T-helper 1 cell treated with Interleukin-12 subunit alpha and Interleukin-12 subunit beta and Interleukin-4 antibody, amounts not matched to agents 30 μg/mL and 1 μg/mL, for 36 hours (primary cell): ENCODE data around the gene ANGPTL1.

Experiments
- H3K27ac Mint-ChIP-seq: one replicate; pipeline ENCODE4 v1.8.0; 2021; ENCODE audit warnings: mild to moderate bottlenecking, mixed read lengths
- H3K27me3 Mint-ChIP-seq: one replicate; pipeline ENCODE4 v1.8.0; 2021; ENCODE audit warnings: low read depth, mixed read lengths
- H3K36me3 Mint-ChIP-seq: one replicate; pipeline ENCODE4 v1.8.0; 2021; ENCODE audit warnings: low read depth, mixed read lengths
- H3K4me1 Mint-ChIP-seq: one replicate; pipeline ENCODE4 v1.8.0; 2021; ENCODE audit warnings: low read depth, mixed read lengths
- H3K4me3 Mint-ChIP-seq: one replicate; pipeline ENCODE4 v1.8.0; 2021; ENCODE audit warnings: mild to moderate bottlenecking, moderate library complexity, mixed read lengths
- H3K9me3 Mint-ChIP-seq: one replicate; pipeline ENCODE4 v1.8.0; 2021; ENCODE audit warnings: mixed read lengths

The ANGPTL1 gene, protein sequence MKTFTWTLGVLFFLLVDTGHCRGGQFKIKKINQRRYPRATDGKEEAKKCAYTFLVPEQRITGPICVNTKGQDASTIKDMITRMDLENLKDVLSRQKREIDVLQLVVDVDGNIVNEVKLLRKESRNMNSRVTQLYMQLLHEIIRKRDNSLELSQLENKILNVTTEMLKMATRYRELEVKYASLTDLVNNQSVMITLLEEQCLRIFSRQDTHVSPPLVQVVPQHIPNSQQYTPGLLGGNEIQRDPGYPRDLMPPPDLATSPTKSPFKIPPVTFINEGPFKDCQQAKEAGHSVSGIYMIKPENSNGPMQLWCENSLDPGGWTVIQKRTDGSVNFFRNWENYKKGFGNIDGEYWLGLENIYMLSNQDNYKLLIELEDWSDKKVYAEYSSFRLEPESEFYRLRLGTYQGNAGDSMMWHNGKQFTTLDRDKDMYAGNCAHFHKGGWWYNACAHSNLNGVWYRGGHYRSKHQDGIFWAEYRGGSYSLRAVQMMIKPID

DNA sequence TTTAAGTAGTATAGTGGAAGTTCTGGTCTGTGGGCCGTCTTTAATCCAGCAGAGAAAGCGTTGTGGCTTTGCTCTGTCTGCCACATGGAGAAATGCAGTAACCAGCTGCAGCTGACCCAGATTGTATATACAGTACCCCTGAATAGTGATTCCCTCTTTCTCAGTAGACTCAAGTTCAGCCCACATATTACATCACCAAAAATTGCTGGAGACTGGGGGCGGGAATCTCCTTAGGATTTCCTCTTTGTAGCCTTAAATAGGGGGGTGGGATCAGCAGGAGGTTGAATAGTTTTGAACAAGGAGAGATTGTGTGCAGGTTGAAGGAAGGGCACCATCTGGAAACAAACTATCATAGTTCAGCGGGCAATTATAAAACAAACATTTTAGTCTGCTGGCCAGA is at the start of gene ANGPTL1:
ANGPTL1 (minus strand) TSS at position 134 of the 400 bp plus-strand sequence. CDS start 5,301 bp downstream, outside the sequence.
- no peaks in the 10 kb centered on the region for H3K27me3 Mint-ChIP-seq
- H3K36me3 Mint-ChIP-seq: no peaks in the 10 kb centered on the region
- no peak within 1 kb of the TSS for H3K4me3 Mint-ChIP-seq
- no peaks in the 10 kb centered on the region for H3K9me3 Mint-ChIP-seq
- no peaks in the 10 kb centered on the region for H3K4me1 Mint-ChIP-seq
- no peak within 1 kb of the TSS for H3K27ac Mint-ChIP-seq

DNA sequence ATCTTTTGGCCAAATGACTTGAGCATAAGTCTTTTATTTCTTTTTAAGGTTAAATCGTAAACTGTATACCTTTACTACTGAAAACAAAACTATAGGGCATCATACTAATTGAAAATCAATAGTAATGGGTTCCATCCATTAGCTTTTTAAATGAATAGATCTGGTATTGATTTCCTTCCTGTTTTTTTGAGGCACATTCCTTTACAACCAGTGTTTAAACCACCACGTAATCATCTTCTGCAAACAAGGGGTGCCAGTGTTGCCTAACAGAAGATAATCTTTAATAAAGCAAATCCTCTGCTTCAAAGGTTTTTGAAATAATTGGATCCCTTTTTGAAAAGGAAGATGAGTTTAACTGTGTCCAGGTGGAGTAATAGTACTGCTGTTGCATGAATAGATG is 48.7 kb upstream of the ANGPTL1 start:
- H3K36me3 Mint-ChIP-seq: no peaks in the 10 kb centered on the region
- peaks cover 4% of the 10 kb centered on the region for H3K9me3 Mint-ChIP-seq
- H3K4me3 Mint-ChIP-seq: no peak overlapping the region
- no peaks in the 10 kb centered on the region for H3K4me1 Mint-ChIP-seq
- peaks cover 16% of the 10 kb centered on the region for H3K27me3 Mint-ChIP-seq
- no peak overlapping the region for H3K27ac Mint-ChIP-seq

GRCh38 chr1:178918955-178919354 is 48.1 kb upstream of the ANGPTL1 start:
- Mint-ChIP-seq H3K27me3 (peaks cover 10% of the 10 kb centered on the region), H3K9me3 (no peaks in the 10 kb centered on the region), H3K4me3 (no peak overlapping the region), H3K36me3 (no peaks in the 10 kb centered on the region), H3K27ac (no peak overlapping the region), H3K4me1 (no peaks in the 10 kb centered on the region)

DNA sequence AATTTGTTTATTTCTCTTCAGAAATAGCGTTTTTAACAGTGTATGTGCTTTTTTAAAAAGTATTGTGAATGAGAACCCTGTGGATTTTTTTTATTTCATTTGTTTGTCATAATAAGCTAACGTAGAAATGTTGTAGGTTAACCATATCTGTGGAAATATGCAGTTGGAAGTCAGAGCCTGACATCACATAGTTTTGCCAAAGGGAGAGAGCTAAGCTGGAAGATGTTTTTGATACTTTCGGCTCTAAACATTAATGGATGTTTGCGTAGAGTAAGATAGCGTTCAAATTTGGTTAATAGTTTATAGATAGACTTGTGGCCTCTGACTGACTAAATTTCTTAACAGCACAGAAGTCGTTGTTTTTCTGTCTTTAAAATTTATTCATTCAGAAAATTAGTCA is 47.4 kb upstream of the ANGPTL1 start:
- Mint-ChIP-seq H3K4me3 (no peak overlapping the region), H3K9me3 (no peaks in the 10 kb centered on the region), H3K27ac (no peak overlapping the region), H3K36me3 (no peaks in the 10 kb centered on the region), H3K4me1 (no peaks in the 10 kb centered on the region), H3K27me3 (peaks cover 10% of the 10 kb centered on the region)

DNA sequence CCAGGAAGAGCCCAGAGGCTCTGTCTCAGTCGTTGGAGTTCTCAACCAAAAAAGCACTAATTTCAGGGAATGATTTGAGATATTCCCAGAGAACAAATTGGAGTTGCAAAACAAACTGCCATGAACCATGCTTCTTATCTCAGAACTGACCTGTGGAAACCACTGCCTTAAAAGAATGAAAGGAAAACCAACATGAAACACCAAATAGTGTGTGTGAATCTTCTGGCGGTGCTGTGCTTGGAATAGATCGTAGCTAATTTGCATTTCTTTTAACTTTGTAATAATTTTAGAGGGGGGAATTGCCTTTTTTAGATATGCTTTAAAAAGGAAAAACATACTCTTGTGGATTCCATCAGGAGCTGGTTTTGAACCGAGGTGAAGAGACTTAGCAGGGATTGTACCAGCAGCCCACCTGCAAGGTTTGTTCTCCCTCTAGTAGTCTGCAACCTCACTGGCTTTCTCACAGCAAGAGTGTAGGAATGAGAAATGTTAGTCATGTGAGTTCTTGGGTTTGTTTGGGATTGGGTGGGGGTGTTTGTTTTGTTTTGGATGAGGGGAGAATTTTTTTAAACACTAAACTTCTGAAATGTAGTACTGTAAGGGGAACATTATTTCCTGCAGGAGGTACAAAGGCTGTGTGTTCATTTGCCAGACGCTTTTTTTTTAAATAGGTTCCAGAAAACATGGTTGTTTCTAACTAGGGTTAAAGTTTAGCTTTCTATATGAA is 45.7 kb upstream of the ANGPTL1 start:
- Mint-ChIP-seq H3K27ac (no peak overlapping the region), H3K9me3 (no peaks in the 10 kb centered on the region), H3K27me3 (peaks cover 10% of the 10 kb centered on the region), H3K36me3 (no peaks in the 10 kb centered on the region), H3K4me1 (no peaks in the 10 kb centered on the region), H3K4me3 (no peak overlapping the region)

GRCh38 chr1:178912597-178912996 is 41.7 kb upstream of the ANGPTL1 start:
- peaks cover 8% of the 10 kb centered on the region for H3K9me3 Mint-ChIP-seq
- no peak overlapping the region for H3K27ac Mint-ChIP-seq
- no peaks in the 10 kb centered on the region for H3K4me1 Mint-ChIP-seq
- peaks cover 11% of the 10 kb centered on the region for H3K27me3 Mint-ChIP-seq
- no peaks in the 10 kb centered on the region for H3K36me3 Mint-ChIP-seq
- H3K4me3 Mint-ChIP-seq: no peak overlapping the region

DNA sequence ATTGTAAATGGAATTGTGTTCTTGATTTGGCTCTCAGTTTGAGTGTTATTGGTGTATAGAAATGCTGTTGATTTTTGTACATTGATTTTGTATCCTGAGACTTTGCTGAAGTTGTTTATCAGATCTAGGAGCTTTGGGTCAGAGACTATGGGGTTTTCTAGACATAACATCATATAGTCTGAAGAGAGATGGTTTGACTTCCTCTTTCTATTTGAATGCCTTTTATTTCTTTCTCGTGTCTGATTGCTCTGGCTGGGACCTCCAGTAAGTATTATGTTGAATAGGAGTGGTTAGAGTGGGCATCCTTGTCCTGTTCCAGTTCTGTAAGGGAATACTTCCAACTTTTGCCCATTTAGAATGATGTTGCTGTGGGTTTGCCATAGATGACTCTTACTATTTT is 39.1 kb upstream of the ANGPTL1 start:
- Mint-ChIP-seq H3K27me3 (peaks cover 4% of the 10 kb centered on the region), H3K4me3 (no peak overlapping the region), H3K36me3 (no peaks in the 10 kb centered on the region), H3K9me3 (peaks cover 8% of the 10 kb centered on the region), H3K4me1 (no peaks in the 10 kb centered on the region), H3K27ac (no peak overlapping the region)

DNA sequence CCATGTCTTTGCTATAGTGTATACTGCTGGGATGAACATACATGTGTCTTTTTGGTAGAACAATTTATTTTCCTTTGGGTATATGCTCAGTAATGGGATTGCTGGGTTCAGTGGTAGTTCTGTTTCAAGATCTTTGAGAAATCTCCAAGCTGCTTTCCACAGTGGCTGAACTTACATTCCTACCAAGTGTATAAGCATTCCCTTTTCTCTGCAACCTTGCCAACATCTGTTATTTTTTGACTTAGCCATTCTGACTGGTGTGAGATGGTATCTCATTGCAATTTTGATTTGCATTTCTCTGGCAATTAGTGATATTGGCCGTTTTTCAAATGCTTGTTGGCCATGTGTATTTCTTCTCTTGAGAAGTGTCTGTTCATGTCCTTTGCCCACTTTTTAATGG is 37.5 kb upstream of the ANGPTL1 start:
- Mint-ChIP-seq H3K4me1 (no peaks in the 10 kb centered on the region), H3K36me3 (no peaks in the 10 kb centered on the region), H3K27me3 (peaks cover 4% of the 10 kb centered on the region), H3K9me3 (peaks cover 8% of the 10 kb centered on the region), H3K4me3 (no peak overlapping the region), H3K27ac (no peak overlapping the region)

DNA sequence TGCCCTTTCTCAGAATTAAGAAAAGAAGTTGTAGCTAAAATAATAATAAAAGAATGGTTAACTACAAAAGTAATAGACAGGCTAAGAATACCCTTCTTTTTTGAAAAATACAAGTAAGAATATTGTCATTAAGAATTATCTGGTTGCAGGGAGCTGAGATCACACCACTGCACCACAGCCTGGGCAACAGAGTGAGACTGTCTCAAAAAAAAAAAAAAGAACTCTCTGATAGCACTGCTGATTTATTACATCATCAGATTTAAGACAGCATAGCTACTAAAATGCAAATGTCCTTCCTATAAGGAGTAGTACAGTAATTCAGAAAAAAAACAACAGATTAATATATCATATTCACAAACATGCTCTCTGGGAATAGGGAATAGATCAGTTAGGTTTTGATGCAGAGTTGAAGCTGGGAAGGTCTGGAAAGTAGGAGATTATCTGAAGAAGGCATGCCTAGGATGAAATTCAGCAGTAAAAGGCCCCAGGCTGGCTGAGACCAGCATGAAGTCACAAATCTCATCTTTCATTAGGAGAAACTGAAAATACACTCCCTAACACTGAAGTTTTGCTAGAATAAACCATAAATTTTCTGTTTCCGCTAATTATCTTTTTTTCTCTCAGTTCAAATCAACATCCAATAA is 30.7 kb upstream of the ANGPTL1 start:
- Mint-ChIP-seq H3K27me3 (no peaks in the 10 kb centered on the region), H3K36me3 (no peaks in the 10 kb centered on the region), H3K4me3 (no peak overlapping the region), H3K9me3 (no peaks in the 10 kb centered on the region), H3K4me1 (peaks cover 3% of the 10 kb centered on the region), H3K27ac (no peak overlapping the region)

DNA sequence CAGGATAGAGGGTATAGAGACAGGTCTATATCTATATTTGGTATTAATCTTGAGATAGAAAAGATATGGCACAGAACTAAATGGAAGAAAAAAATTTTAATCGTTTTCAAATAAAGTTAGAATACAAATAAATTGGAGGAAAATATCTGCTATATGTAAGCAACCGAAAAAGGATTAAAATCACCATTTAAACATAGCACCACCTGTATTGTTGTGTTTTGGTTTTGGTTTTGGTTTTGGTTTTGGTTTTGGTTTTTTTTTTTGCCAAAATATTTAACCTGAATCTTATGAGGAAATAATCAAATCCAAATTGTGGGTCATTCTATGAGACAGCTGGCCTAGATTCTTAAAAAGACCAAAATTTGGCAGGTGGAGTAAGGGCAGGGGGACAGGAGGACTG is 28.5 kb upstream of the ANGPTL1 start:
- Mint-ChIP-seq H3K27me3 (no peaks in the 10 kb centered on the region), H3K4me3 (no peak overlapping the region), H3K4me1 (peaks cover 3% of the 10 kb centered on the region), H3K36me3 (peaks cover 2% of the 10 kb centered on the region), H3K27ac (no peak overlapping the region), H3K9me3 (no peaks in the 10 kb centered on the region)

- Mint-ChIP-seq H3K4me1 (peaks cover 3% of the 10 kb centered on the region), H3K36me3 (peaks cover 2% of the 10 kb centered on the region), H3K27ac (no peak overlapping the region), H3K4me3 (no peak overlapping the region), H3K9me3 (no peaks in the 10 kb centered on the region), H3K27me3 (no peaks in the 10 kb centered on the region)
Measured at GRCh38 chr1:178898401-178898800, 27.5 kb upstream of the ANGPTL1 start.

DNA sequence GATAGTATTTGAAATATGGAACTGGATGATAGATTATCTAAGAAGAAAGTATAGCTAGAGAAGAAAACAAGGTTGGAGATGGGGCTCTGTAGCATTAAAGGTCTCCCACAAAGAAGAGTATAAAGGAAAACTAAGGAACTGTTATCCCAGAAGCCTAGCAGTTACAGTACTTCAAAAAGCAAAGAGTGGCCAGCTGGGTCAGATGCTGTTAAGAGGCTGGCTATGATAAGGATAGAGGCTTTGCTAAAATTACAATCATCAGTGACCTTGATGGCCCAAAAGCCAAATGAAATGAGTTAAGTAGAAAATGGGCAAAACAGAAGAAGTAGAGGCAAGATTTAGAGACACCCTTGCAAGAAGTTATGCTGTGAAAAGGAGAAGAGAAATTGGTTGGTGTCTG is 25.1 kb upstream of the ANGPTL1 start:
- Mint-ChIP-seq H3K27ac (no peak overlapping the region), H3K9me3 (no peaks in the 10 kb centered on the region), H3K27me3 (no peaks in the 10 kb centered on the region)

GRCh38 chr1:178886551-178886950 is 15.7 kb upstream of the ANGPTL1 start:
- Mint-ChIP-seq H3K27me3 (no peaks in the 10 kb centered on the region), H3K36me3 (no peaks in the 10 kb centered on the region), H3K4me3 (no peak overlapping the region), H3K4me1 (no peaks in the 10 kb centered on the region), H3K9me3 (no peaks in the 10 kb centered on the region), H3K27ac (no peak overlapping the region)

More for the DNA sequence above, 25.1 kb upstream of the ANGPTL1 start:
- Mint-ChIP-seq H3K4me3 (no peak overlapping the region), H3K4me1 (peaks cover 3% of the 10 kb centered on the region), H3K36me3 (peaks cover 2% of the 10 kb centered on the region)

- H3K27me3 Mint-ChIP-seq: no peaks in the 10 kb centered on the region
- no peak overlapping the region for H3K4me3 Mint-ChIP-seq
- H3K36me3 Mint-ChIP-seq: no peaks in the 10 kb centered on the region
- H3K27ac Mint-ChIP-seq: no peak overlapping the region
- H3K4me1 Mint-ChIP-seq: no peaks in the 10 kb centered on the region
- H3K9me3 Mint-ChIP-seq: no peaks in the 10 kb centered on the region
Measured at GRCh38 chr1:178885869-178886268, 15.0 kb upstream of the ANGPTL1 start.

- H3K9me3 Mint-ChIP-seq: no peaks in the 10 kb centered on the region
- H3K4me3 Mint-ChIP-seq: no peak overlapping the region
- H3K27ac Mint-ChIP-seq: no peak overlapping the region
- H3K27me3 Mint-ChIP-seq: no peaks in the 10 kb centered on the region
- no peaks in the 10 kb centered on the region for H3K4me1 Mint-ChIP-seq
- no peaks in the 10 kb centered on the region for H3K36me3 Mint-ChIP-seq
Measured at GRCh38 chr1:178881950-178882349, 11.1 kb upstream of the ANGPTL1 start.
